K562 (cell line): Measurements from ENCODE around the gene RBP3. TPM values are rescaled to one million over a fixed set of nuclear protein-coding genes. Genes with fewer than 3 reads are reported as not detected.

Experiments
- ARHGAP35 ChIP-seq: fragments of 450-650 bp; IDR thresholded peaks from 2 replicates; pipeline ENCODE4 v1.6.1; 2018; ENCODE audit not compliant: partially characterized antibody
- CTBP1 ChIP-seq: fragments of 450-650 bp; IDR thresholded peaks from 2 replicates; pipeline ENCODE4 v1.6.1; 2016; ENCODE audit warnings: borderline replicate concordance
- ELF2 ChIP-seq: fragments of 250-450 bp; sonication (Bioruptor Pico); IDR thresholded peaks from 2 replicates; pipeline ENCODE4 v1.5.0; 2021; ENCODE audit warnings: mild to moderate bottlenecking
- ELF4 ChIP-seq: fragments of 450-650 bp; formaldehyde crosslinking; IDR thresholded peaks from 2 replicates; pipeline ENCODE4 v1.4.0; 2022; ENCODE audit warnings: missing genetic modification characterization
- ILF3 ChIP-seq: fragments of 450-650 bp; IDR thresholded peaks from 2 replicates; pipeline ENCODE4 v1.6.1; 2018; ENCODE audit warnings: antibody characterized with exemption, mild to moderate bottlenecking, moderate library complexity, borderline replicate concordance
- MAZ ChIP-seq, 2 experiments: fragments of 450-650 bp in 1 of 2; sonication (generic) in 1 of 2; formaldehyde crosslinking; IDR thresholded peaks in 1 of 2; conservative IDR thresholded peaks in 1 of 2; 2 replicates each; pipeline versions ENCODE4 v1.4.0 to v1.5.0; 2020; ENCODE audit warnings: mild to moderate bottlenecking in 1 of 2, missing genetic modification reagents in 1 of 2
- NBN ChIP-seq: fragments of 450-650 bp; IDR thresholded peaks from 2 replicates; pipeline ENCODE4 v1.6.1; 2016; ENCODE audit warnings: low read depth, mild to moderate bottlenecking
- PTBP1 ChIP-seq: fragments of 200-400 bp; formaldehyde crosslinking; IDR thresholded peaks from 2 replicates; pipeline ENCODE4 v1.6.1; 2017; ENCODE audit warnings: low read depth, low read length
- RBM39 ChIP-seq: fragments of 200-400 bp; formaldehyde crosslinking; optimal IDR thresholded peaks from 2 replicates; pipeline ENCODE3; 2018; ENCODE audit warnings: low read depth, low read length
- ZFPM2 ChIP-seq: fragments of 250-450 bp; sonication (Bioruptor Pico); IDR thresholded peaks from 2 replicates; pipeline ENCODE4 v1.5.1; 2022; ENCODE audit warnings: mild to moderate bottlenecking
- polyA plus RNA-seq, 8 experiments: library from polyadenylated mRNA; depleted of rRNA in 4 of 8; stranded (reverse) in 5 of 8; unstranded in 3 of 8; fragments of >200 nt; fragmentation: Nextera tagmentation in 2 of 8; fragmentation: Illumina TruSeq in 1 of 8; extraction: Ambion mirVana in 2 of 8; extraction: Trizol in 1 of 8; gene quantifications; 2 replicates each; pipeline versions ENCODE4 v1.2.1 to v1.2.3, GENCODE V29; 2011 to 2014; ENCODE audit warnings: inconsistent platforms in 1 of 8, missing spikeins in 1 of 8
- total RNA-seq, 7 experiments: library from RNA; depleted of rRNA in 6 of 7; stranded (reverse); fragments of >200 nt in 6 of 7; fragmentation: Illumina TruSeq in 2 of 7; extraction: Trizol in 2 of 7; gene quantifications; 2 replicates each; pipeline versions ENCODE4 v1.2.1 to v1.2.3, GENCODE V29; 2011 to 2021; ENCODE audit warnings: low replicate concordance in 1 of 7
- TF ChIP-seq, protein P1 (sequence below), 2 experiments: fragments of 450-650 bp; formaldehyde crosslinking in 1 of 2; IDR thresholded peaks; 2 replicates each; pipeline versions ENCODE4 v1.4.0 to v1.6.1; 2014 to 2020; ENCODE audit warnings: mild to moderate bottlenecking in 2 of 2, borderline replicate concordance in 1 of 2, low read depth in 1 of 2
- TF ChIP-seq, protein P2 (sequence below), 2 experiments: fragments of 200-800 bp in 1 of 2; sonication (Bioruptor generic) in 1 of 2; sonication (generic) in 1 of 2; formaldehyde crosslinking in 1 of 2; IDR thresholded peaks in 1 of 2; conservative IDR thresholded peaks in 1 of 2; 2 replicates each; pipeline versions ENCODE4 v1.5.0 to v1.6.1; 2016 to 2020; ENCODE audit warnings: missing compliant biosample characterization in 1 of 2, missing genetic modification characterization in 1 of 2, missing genetic modification reagents in 1 of 2
- TF ChIP-seq, protein P3 (sequence below): conservative IDR thresholded peaks from 2 replicates; pipeline ENCODE4 v1.6.1; 2011; ENCODE audit warnings: low read depth, mild to moderate bottlenecking, low read length; ENCODE audit not compliant: control insufficient read depth
- TF ChIP-seq, protein P4 (sequence below), 3 experiments: IDR thresholded peaks in 2 of 3; conservative IDR thresholded peaks in 1 of 3; 2 replicates each; pipeline ENCODE4 v1.5.1; 2011 to 2012; ENCODE audit warnings: low read length in 3 of 3, mild to moderate bottlenecking in 3 of 3, control low read depth in 2 of 3, improper control_type of control experiment in 1 of 3, inconsistent platforms in 1 of 3, low read depth in 1 of 3, mixed read lengths in 1 of 3, moderate library complexity in 1 of 3; ENCODE audit not compliant: insufficient read depth in 2 of 3

RBP3 gene
- total and polyA plus RNA-seq, 9 of the 15 experiments (the other 6 are each of a cell fraction or from before 2014, with no cell fraction given): not detected

DNA sequence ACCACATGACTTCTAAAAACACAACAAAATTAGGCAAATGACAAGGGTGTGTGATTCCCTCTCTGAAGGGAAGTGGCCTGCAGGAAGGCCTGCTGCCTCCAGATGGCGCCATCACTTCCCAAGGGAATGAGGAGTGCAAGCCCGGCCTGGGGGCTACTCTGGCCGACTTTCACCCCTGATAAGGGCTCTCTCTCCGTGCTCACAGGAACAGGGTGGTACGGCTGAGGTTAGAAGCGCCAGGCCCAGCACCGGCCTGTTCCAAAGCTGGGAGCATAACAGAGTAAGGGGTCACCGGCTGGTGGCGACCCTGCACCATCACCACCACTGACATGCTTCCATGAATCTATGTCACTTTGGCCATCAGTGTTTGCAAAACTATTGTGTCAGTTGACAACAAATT, 13.1 kb downstream of the RBP3 start (continued):
- TF ChIP-seq, protein P1, sequence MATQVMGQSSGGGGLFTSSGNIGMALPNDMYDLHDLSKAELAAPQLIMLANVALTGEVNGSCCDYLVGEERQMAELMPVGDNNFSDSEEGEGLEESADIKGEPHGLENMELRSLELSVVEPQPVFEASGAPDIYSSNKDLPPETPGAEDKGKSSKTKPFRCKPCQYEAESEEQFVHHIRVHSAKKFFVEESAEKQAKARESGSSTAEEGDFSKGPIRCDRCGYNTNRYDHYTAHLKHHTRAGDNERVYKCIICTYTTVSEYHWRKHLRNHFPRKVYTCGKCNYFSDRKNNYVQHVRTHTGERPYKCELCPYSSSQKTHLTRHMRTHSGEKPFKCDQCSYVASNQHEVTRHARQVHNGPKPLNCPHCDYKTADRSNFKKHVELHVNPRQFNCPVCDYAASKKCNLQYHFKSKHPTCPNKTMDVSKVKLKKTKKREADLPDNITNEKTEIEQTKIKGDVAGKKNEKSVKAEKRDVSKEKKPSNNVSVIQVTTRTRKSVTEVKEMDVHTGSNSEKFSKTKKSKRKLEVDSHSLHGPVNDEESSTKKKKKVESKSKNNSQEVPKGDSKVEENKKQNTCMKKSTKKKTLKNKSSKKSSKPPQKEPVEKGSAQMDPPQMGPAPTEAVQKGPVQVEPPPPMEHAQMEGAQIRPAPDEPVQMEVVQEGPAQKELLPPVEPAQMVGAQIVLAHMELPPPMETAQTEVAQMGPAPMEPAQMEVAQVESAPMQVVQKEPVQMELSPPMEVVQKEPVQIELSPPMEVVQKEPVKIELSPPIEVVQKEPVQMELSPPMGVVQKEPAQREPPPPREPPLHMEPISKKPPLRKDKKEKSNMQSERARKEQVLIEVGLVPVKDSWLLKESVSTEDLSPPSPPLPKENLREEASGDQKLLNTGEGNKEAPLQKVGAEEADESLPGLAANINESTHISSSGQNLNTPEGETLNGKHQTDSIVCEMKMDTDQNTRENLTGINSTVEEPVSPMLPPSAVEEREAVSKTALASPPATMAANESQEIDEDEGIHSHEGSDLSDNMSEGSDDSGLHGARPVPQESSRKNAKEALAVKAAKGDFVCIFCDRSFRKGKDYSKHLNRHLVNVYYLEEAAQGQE (IDR thresholded peaks at IDR 0.05; ENCODE audit: borderline replicate concordance): peak; percentile 73
- TF ChIP-seq, protein P1 (CRISPR knock-in tag; IDR thresholded peaks at IDR 0.05; ENCODE audit: low read depth): no peak
- no peak for TF ChIP-seq ZFPM2 (CRISPR knock-in tag)
- TF ChIP-seq PTBP1: no peak
- TF ChIP-seq, protein P2, sequence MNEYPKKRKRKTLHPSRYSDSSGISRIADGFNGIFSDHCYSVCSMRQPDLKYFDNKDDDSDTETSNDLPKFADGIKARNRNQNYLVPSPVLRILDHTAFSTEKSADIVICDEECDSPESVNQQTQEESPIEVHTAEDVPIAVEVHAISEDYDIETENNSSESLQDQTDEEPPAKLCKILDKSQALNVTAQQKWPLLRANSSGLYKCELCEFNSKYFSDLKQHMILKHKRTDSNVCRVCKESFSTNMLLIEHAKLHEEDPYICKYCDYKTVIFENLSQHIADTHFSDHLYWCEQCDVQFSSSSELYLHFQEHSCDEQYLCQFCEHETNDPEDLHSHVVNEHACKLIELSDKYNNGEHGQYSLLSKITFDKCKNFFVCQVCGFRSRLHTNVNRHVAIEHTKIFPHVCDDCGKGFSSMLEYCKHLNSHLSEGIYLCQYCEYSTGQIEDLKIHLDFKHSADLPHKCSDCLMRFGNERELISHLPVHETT (CRISPR knock-in tag; conservative IDR thresholded peaks at IDR 0.05 in 1 of 2, IDR thresholded peaks at IDR 0.05 in 1 of 2): no peak
- no peak for TF ChIP-seq ELF2 (CRISPR knock-in tag)
- no peak for TF ChIP-seq ELF4
- TF ChIP-seq, protein P3, sequence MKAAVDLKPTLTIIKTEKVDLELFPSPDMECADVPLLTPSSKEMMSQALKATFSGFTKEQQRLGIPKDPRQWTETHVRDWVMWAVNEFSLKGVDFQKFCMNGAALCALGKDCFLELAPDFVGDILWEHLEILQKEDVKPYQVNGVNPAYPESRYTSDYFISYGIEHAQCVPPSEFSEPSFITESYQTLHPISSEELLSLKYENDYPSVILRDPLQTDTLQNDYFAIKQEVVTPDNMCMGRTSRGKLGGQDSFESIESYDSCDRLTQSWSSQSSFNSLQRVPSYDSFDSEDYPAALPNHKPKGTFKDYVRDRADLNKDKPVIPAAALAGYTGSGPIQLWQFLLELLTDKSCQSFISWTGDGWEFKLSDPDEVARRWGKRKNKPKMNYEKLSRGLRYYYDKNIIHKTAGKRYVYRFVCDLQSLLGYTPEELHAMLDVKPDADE: no peak
- TF ChIP-seq, protein P4, sequence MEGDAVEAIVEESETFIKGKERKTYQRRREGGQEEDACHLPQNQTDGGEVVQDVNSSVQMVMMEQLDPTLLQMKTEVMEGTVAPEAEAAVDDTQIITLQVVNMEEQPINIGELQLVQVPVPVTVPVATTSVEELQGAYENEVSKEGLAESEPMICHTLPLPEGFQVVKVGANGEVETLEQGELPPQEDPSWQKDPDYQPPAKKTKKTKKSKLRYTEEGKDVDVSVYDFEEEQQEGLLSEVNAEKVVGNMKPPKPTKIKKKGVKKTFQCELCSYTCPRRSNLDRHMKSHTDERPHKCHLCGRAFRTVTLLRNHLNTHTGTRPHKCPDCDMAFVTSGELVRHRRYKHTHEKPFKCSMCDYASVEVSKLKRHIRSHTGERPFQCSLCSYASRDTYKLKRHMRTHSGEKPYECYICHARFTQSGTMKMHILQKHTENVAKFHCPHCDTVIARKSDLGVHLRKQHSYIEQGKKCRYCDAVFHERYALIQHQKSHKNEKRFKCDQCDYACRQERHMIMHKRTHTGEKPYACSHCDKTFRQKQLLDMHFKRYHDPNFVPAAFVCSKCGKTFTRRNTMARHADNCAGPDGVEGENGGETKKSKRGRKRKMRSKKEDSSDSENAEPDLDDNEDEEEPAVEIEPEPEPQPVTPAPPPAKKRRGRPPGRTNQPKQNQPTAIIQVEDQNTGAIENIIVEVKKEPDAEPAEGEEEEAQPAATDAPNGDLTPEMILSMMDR (IDR thresholded peaks at IDR 0.05 in 2 of 3, conservative IDR thresholded peaks at IDR 0.05 in 1 of 3; ENCODE audit: insufficient read depth in 2 of 3, low read depth in 1 of 3, low read length in 3 of 3): peak; percentile 87 to 98 (median 94)
- peak; percentile 19; the same call in 1 of the 2 replicates for TF ChIP-seq CTBP1
- TF ChIP-seq NBN: no peak
- TF ChIP-seq RBM39: no peak
- peak in 1 of 2 experiments; percentile 34; a peak in 1 of 4 replicates for TF ChIP-seq MAZ (CRISPR knock-in tag; conservative IDR thresholded peaks at IDR 0.05 in 1 of 2, IDR thresholded peaks at IDR 0.05 in 1 of 2)
- no peak for TF ChIP-seq ARHGAP35
- TF ChIP-seq ILF3: no peak
